Measurements from ENCODE around the gene SMAD1.
"Not testable (repeated sequence)": the region's sequence is repeated elsewhere in the genome, so short reads cannot be mapped to it uniquely, and the experiment has no call there.

Gene SMAD1

DNA sequence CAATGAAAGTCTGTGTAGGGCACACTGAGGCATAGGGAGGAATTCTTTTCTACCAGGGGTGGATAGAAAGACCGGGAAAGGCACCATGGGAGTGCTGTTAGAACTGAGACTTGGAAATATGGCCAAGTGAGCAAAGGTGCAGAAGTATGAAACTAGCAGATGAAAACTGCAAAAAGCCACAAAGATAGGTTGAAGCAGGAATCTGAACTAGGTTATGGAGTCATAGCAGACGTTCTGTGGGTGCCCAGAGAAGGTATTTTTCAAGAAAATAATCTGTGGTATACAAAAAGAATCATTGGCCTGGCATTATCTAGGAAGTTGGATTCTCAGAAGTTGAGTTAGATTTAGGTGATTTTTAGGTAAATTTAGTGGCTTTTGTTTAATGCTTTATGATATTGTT is 48.5 kb downstream of the SMAD1 start:
- no peak for DNase-seq

- no peak for DNase-seq
Observed at GRCh38 chr4:145530662-145531061, 49.0 kb downstream of the SMAD1 start.

- DNase-seq: no peak
Observed at GRCh38 chr4:145531223-145531622, 49.6 kb downstream of the SMAD1 start.

DNA sequence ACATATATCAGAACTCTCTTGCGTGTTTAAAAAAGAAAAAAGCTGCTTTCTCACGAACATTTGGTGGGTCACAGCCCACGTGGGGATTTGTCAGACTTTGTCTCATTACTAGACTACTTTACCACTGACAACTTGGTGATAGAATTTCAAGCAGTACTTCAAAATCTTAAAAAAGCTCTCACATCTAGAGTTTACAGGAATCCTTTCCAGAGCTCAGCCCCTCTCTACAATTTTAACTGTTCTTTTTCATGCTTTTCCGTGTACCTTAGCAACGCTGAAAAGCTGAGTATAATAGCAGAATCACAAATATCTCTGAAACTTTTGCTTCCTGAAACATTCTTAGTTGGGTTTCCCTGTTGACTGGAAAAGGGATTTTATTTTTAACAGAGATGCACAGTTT is 50.2 kb downstream of the SMAD1 start:
- DNase-seq: no peak

- no peak for DNase-seq
Observed at GRCh38 chr4:145533001-145533400, 51.3 kb downstream of the SMAD1 start.

- not testable (repeated sequence) for DNase-seq
Observed at GRCh38 chr4:145533415-145533814, 51.8 kb downstream of the SMAD1 start.

GRCh38 chr4:145533961-145534360 is 52.3 kb downstream of the SMAD1 start:
- no peak for DNase-seq

- no peak for DNase-seq
Observed at GRCh38 chr4:145535202-145535601, 53.5 kb downstream of the SMAD1 start.

DNA sequence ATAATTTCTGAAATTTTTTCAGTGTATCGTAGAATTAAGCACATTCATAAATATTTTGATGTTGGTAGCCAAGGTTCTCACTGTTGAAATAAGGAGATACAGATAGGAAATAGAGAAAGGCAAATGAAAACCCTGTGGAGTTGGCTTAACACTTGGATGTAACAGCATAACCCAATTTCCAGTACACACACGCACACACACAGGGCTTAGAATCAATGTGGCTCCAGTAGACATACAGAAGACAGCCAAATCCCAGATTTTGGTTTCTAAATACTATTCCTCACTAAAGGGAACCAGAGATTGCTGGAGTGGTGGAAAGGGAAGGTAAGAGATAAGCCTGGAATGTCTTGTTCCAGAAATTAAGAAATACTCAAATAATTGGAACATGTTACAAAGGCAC is 54.4 kb downstream of the SMAD1 start:
- DNase-seq: no peak

GRCh38 chr4:145538596-145538995 is 56.9 kb downstream of the SMAD1 start:
- no peak for DNase-seq

DNA sequence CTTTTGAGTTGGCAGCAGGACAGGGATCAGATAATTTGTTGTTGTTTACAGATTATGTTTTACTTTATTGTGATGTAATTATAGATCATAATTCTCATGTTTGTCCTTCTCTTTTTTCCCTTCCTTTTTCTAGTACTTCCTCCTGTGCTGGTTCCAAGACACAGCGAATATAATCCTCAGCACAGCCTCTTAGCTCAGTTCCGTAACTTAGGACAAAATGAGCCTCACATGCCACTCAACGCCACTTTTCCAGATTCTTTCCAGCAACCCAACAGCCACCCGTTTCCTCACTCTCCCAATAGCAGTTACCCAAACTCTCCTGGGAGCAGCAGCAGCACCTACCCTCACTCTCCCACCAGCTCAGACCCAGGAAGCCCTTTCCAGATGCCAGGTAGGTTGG is 58.0 kb downstream of the SMAD1 start:
- no peak for DNase-seq

GRCh38 chr4:145540235-145540634 is 58.6 kb downstream of the SMAD1 start:
- DNase-seq: no peak

DNA sequence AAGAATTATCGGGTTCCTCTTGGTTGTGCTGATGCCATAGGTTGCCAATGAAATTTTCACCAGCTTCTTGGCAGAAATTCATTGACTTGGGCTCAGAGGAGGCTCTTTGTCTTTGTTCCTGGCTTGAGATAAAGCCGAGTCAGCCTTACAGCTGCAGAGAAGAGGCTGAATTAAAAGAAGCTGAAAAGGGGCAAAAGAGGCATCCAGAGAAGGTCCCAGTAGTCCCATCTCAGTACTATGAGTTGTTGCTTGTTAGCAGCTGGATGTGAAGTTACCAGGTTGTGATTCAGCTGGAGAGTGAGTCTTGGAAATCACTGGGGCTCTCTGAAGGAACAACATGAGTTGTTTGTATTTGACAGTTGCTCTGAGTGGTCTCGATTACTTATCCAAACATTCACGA is 59.7 kb downstream of the SMAD1 start:
- DNase-seq: no peak

- DNase-seq: no peak
Observed at GRCh38 chr4:145545031-145545430, 63.4 kb downstream of the SMAD1 start.

- DNase-seq: no peak
Observed at GRCh38 chr4:145545538-145546174, 64.0 kb downstream of the SMAD1 start.

DNA sequence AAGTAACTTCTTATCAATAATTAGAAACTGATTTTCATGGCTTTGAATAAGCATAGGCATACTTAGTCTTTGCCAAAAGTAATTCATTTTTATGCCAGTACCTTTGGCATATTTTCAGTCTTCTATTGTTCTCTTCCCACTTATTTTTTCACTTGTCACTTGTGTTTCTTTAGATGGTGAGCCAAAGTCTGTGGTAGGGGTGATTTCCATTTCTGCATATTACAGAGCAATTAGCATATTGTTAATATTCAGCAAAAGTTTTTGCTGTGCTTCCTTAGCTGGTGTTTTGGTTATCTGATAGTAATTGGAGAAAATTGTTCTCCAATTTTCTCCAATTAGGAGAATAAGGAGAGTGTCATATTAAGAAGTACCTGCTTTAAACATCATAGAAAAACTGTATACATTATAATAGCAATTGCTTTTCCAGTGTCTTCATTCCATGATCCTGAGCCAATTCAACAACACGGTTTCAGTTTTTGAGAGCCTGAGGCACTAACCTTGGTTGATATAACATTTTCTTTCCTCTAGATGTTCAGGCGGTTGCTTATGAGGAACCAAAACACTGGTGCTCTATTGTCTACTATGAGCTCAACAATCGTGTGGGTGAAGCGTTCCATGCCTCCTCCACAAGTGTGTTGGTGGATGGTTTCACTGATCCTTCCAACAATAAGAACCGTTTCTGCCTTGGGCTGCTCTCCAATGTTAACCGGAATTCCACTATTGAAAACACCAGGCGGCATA is 64.7 kb downstream of the SMAD1 start:
- DNase-seq: no peak

DNA sequence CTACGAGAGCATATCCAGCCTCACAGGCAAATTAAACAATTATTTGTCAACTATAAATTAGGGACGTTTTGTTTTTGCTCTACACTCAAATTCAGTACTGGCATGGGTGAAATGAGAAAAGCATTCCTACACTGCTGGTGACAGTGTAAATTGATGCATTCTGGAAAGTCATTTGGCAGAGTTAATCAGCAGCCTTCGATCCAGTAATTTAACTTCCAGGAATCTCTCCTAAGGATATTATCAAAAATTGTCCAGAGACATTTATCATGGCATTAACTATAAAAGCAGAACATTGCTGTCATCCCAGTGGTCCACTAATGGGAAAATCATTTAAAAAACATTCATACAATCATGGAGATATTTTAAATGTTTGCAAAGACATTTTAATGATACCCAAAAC is 70.0 kb downstream of the SMAD1 start:
- no peak for DNase-seq

DNA sequence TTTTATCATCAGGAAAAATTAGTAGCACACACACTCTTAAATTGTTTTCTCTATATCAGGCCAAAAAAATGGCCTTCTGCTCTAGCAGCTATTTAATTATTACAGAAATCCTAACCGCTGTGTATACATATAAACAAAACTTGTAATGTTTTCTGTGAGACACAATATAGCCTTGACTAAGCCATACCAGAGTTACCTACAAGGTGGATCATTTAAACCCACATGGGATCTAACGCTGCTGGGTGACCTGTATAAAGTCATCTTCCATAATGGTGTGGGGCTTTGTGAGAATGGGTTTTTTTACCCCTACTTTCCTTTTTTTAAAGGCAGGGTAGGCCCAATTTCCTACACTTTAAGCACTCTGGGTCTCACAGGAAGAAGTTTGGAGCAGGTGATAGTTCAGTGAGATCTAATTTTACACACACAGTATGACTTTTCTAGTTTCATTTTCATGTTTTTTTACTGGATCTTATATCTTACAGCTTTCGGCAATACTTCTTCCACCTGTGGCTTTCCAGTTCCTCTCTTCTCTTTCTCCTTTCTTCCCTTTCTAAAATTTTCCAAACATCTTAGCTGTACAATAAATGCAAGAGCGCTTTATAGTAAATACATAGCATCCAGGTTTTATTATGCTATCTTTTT is 70.6 kb downstream of the SMAD1 start:
- no peak for DNase-seq

DNA sequence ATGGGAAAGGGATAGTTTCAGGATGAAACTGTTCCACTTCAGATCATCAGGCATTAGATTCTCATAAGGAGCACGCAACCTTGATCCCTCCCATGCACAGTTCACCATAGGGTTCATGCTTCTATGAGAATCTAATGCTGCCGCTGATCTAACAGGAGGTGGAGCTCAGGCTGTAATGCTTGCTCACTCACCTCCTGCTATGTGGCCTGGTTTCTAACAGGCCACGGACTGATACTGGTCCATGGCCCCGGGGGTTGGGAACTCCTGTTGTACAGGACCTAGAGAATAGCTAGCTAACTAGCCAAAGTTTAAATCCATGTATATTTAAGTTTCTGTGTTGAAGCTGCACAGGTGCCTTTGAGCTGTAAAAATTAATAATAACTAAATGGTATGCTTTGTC is 71.7 kb downstream of the SMAD1 start:
- no peak for DNase-seq

GRCh38 chr4:145554691-145555090 is 73.0 kb downstream of the SMAD1 start:
- no peak for DNase-seq

GRCh38 chr4:145557720-145558119 is 76.1 kb downstream of the SMAD1 start:
- DNase-seq: peak; percentile 51

DNA sequence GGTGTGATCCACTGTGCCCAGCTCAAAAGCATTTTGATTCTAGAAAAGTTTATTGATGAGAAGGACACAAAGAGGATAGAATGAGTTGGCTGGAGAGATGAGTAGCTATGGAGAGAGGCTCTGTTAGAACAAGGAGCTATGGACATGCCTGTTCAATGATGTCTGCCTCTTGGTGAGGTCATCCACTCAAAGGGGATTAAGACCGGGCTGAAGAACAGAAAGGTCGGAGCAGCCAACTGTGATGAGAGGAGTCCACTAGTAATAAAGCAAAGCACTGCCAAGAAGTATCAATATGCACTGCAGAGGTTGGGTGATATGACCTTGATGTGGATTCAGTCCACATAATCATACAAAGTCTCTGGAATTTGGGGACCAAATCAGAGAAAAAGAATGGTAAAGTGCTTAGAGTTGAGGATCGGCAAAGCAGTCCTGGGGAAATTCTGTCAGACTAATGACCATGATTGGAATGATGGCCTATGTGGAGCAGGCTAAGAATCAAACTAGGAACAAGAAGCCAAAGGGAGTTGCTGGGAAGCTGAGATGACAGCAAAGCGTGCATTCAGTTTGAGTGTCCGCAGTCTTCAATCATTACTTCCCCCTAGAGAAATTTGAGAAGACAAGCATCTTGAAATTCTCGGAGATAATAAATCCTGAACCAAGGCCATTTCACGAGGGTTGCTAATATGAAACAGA is 81.8 kb downstream of the SMAD1 start:
- no peak for DNase-seq

DNA sequence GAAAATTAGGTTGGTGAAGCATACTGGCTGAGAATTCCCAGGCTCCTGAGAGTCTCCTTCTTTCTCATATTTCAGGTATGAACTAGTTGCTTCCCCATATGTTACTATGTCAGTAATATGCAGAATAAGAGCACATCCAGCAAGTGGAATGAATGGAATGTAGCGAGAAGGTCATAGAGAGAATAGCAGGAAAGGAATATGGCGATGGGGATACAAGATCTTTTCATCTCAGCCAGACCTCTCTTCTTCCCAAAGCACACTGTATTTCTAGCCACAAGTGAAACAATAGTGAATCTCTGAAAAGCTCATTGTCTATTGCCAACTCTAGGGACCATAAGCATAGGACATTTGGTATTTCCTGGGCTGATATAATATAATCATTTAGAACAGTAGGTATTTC is 82.9 kb downstream of the SMAD1 start:
- no peak for DNase-seq

DNA sequence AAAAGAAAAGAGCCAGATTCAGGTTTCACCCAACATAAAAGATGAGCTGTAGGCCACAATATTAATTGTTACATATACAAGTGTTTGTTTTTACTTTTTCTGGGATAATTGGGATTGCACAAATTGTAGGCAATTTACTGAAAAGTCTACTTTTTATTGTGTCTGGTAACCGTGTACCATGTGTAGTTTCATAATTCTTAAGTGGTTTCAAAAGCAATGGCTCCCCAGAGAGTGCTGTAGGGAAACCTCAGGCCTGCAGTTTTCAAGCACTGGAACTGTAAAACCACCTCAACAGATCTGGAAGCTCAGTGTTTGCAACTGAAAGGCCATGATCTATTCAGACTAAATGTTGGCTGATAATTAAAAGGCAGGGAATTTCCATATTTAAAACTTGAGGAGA is 83.7 kb downstream of the SMAD1 start:
- DNase-seq: no peak

Data from stimulated activated CD4-positive, alpha-beta T cell treated with anti-CD3 and anti-CD28 coated beads, Interleukin-1b, Interleukin-23, amount 100 ng/mL, for 48 hours (primary cell).